Measurements from ENCODE around the gene MAP2. TPM values are rescaled to one million over a fixed set of nuclear protein-coding genes. Genes with fewer than 3 reads are reported as not detected.

MAP2 gene
- total RNA-seq, 4 donors from 2014 or later = 2.0 to 6.4 (median 2.7) TPM

- intact Hi-C loops (cut with DNase I; ENCODE audit: low total_unique reads) = no loop called here
- Histone ChIP-seq H3K4me1 (no peaks in the 10 kb centered on the region), H3K27me3 (no peaks in the 10 kb centered on the region), H3K27ac (no peak overlapping the region), H3K4me3 (no peak overlapping the region), H3K36me3 (no peaks in the 10 kb centered on the region), H3K9me3 (no peaks in the 10 kb centered on the region)
- 81 to 87% methylated on average over 5 of the region's 5 CpGs for WGBS, 2 donors (ENCODE audit: low coverage in 1 of 2)
- TF ChIP-seq POLR2A (IDR thresholded peaks at IDR 0.05) = no peak
- TF ChIP-seq CTCF (IDR thresholded peaks at IDR 0.05) = no peak
- TF ChIP-seq EP300 (IDR thresholded peaks at IDR 0.05; ENCODE audit: low read depth) = no peak
- TF ChIP-seq POLR2AphosphoS5 (IDR thresholded peaks at IDR 0.05) = no peak
- DNase-seq = no peak
- in situ Hi-C loops (cut with MboI; ENCODE audit: low pct_ligation_motif_present in 1 of 4, low pct_unique_long_range_greater_than_20kb in 1 of 4, low sequenced_read_pairs in 3 of 4) = no loop called here
These were observed 36.4 kb downstream of the MAP2 start for GRCh38 chr2:209460151-209460761.

- TF ChIP-seq POLR2A (IDR thresholded peaks at IDR 0.05) = no peak
- TF ChIP-seq EP300 (IDR thresholded peaks at IDR 0.05; ENCODE audit: low read depth) = no peak
- TF ChIP-seq POLR2AphosphoS5 (IDR thresholded peaks at IDR 0.05) = no peak
- no peaks in the 10 kb centered on the region for H3K27me3 ChIP-seq
- H3K4me3 ChIP-seq = no peak overlapping the region
- no peaks in the 10 kb centered on the region for H3K9me3 ChIP-seq
- DNase-seq = no peak
- WGBS, 2 donors (ENCODE audit: low coverage in 1 of 2) = 54 to 65% methylated on average over 1 of the region's 1 CpG
- in situ Hi-C loops (cut with MboI; ENCODE audit: low pct_ligation_motif_present in 1 of 4, low pct_unique_long_range_greater_than_20kb in 1 of 4, low sequenced_read_pairs in 3 of 4) (no loop called here), intact Hi-C loops (cut with DNase I; ENCODE audit: low total_unique reads) (no loop called here)
- no peaks in the 10 kb centered on the region for H3K36me3 ChIP-seq
- H3K4me1 ChIP-seq = no peaks in the 10 kb centered on the region
- no peak overlapping the region for H3K27ac ChIP-seq
These were observed 39.4 kb downstream of the MAP2 start for GRCh38 chr2:209463226-209463625.

DNA sequence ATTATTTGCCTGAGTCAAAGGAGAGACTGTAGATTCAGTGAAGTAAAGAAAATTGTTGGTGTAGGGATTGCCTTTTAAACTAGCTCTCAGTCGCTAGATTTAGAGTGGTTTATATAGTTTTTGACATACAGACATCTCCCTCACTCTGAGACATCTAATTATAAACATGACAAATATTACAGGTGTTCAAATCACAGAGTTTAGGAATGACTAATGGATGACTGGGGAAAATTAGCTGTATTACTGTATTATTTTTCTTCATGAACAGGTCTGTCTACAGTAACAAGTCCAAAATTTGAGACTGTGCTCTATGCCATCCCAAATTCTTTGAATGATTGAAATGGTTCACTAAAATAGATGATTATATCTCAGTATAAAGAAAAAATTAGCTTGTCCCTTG, 40.0 kb downstream of the MAP2 start:
- no peaks in the 10 kb centered on the region for H3K36me3 ChIP-seq
- no peaks in the 10 kb centered on the region for H3K4me1 ChIP-seq
- H3K4me3 ChIP-seq = no peak overlapping the region
- intact Hi-C loops (cut with DNase I; ENCODE audit: low total_unique reads) (no loop called here), in situ Hi-C loops (cut with MboI; ENCODE audit: low pct_ligation_motif_present in 1 of 4, low pct_unique_long_range_greater_than_20kb in 1 of 4, low sequenced_read_pairs in 3 of 4) (no loop called here)
- TF ChIP-seq POLR2AphosphoS5 (IDR thresholded peaks at IDR 0.05) (no peak), POLR2A (IDR thresholded peaks at IDR 0.05) (no peak), CTCF (IDR thresholded peaks at IDR 0.05) (no peak), EP300 (IDR thresholded peaks at IDR 0.05; ENCODE audit: low read depth) (no peak)
- no peaks in the 10 kb centered on the region for H3K9me3 ChIP-seq
- no peaks in the 10 kb centered on the region for H3K27me3 ChIP-seq
- 78 to 81% methylated on average over 1 of the region's 1 CpG for WGBS, 2 donors (ENCODE audit: low coverage in 1 of 2)
- H3K27ac ChIP-seq = no peak overlapping the region
- no peak for DNase-seq

GRCh38 chr2:209468846-209469245, 45.0 kb downstream of the MAP2 start:
- 79 to 100% methylated on average over 1 of the region's 1 CpG for WGBS, 2 donors (ENCODE audit: low coverage in 1 of 2)
- in situ Hi-C loops (cut with MboI; ENCODE audit: low pct_ligation_motif_present in 1 of 4, low pct_unique_long_range_greater_than_20kb in 1 of 4, low sequenced_read_pairs in 3 of 4) (no loop called here), intact Hi-C loops (cut with DNase I; ENCODE audit: low total_unique reads) (no loop called here)
- H3K4me3 ChIP-seq = no peak overlapping the region
- no peak overlapping the region for H3K27ac ChIP-seq
- no peaks in the 10 kb centered on the region for H3K27me3 ChIP-seq
- H3K36me3 ChIP-seq = no peaks in the 10 kb centered on the region
- no peaks in the 10 kb centered on the region for H3K9me3 ChIP-seq
- H3K4me1 ChIP-seq = peaks cover 0 to 3% (median 0%) of the 10 kb centered on the region in 4 donors
- TF ChIP-seq POLR2A (IDR thresholded peaks at IDR 0.05) (no peak), EP300 (IDR thresholded peaks at IDR 0.05; ENCODE audit: low read depth) (no peak), POLR2AphosphoS5 (IDR thresholded peaks at IDR 0.05) (no peak), CTCF (IDR thresholded peaks at IDR 0.05) (no peak)
- no peak for DNase-seq

DNA sequence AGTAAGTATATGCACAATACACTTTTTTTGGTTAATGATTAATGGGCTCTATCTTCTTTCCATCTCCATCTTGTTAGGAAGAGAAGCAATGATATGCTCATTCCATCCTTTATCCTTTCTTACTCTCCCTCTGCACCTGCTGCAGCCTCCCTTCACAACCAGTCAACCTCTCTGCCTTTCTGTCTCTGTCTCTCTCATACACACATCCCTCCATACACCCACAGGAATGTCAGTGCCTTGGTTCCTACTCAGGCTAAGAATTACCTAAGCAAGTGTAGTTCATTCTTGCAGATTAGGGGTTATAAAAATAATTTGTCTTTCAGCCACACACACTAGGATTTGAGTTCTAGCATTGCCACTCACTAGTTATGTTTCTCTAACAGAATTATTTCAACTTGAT, 45.6 kb downstream of the MAP2 start:
- no peaks in the 10 kb centered on the region for H3K27me3 ChIP-seq
- in situ Hi-C loops (cut with MboI; ENCODE audit: low pct_ligation_motif_present in 1 of 4, low pct_unique_long_range_greater_than_20kb in 1 of 4, low sequenced_read_pairs in 3 of 4) = no loop called here

More for the DNA sequence above, 45.6 kb downstream of the MAP2 start:
- no peaks in the 10 kb centered on the region for H3K9me3 ChIP-seq
- H3K4me1 ChIP-seq = peaks cover 0 to 3% (median 0%) of the 10 kb centered on the region in 4 donors
- no peak for TF ChIP-seq POLR2AphosphoS5 (IDR thresholded peaks at IDR 0.05)
- no peak for TF ChIP-seq POLR2A (IDR thresholded peaks at IDR 0.05)
- no peak for TF ChIP-seq EP300 (IDR thresholded peaks at IDR 0.05; ENCODE audit: low read depth)
- TF ChIP-seq CTCF (IDR thresholded peaks at IDR 0.05) = no peak
- H3K27ac ChIP-seq = no peak overlapping the region
- intact Hi-C loops (cut with DNase I; ENCODE audit: low total_unique reads) = no loop called here
- no peak overlapping the region for H3K4me3 ChIP-seq
- H3K36me3 ChIP-seq = no peaks in the 10 kb centered on the region
- no peak for DNase-seq

All from transverse colon (tissue), 4 donors.